ENCODE data around the gene HERC5.

The HERC5 gene

DNA sequence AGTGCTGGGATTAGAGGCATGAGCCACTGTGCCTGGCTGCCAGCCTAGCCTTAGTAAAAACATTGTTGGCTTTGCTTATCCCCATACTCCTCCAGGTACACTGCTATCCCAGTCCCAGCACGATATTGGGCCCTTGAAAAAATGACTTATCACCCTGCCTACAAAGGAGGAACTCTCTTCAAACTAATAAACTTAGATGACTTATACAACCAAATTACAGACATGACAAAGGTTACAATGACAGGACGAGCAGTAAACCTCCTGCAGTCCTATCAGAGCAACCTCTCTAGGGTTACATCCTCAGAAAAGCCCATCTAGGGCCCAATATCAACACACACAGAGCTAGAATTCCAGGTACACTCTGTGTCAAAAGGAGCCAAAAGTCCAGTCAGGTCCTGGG, 5.7 kb upstream of the HERC5 start:
- no peak for DNase-seq (ENCODE audit: extremely low spot score)
- TF ChIP-seq, protein P1, sequence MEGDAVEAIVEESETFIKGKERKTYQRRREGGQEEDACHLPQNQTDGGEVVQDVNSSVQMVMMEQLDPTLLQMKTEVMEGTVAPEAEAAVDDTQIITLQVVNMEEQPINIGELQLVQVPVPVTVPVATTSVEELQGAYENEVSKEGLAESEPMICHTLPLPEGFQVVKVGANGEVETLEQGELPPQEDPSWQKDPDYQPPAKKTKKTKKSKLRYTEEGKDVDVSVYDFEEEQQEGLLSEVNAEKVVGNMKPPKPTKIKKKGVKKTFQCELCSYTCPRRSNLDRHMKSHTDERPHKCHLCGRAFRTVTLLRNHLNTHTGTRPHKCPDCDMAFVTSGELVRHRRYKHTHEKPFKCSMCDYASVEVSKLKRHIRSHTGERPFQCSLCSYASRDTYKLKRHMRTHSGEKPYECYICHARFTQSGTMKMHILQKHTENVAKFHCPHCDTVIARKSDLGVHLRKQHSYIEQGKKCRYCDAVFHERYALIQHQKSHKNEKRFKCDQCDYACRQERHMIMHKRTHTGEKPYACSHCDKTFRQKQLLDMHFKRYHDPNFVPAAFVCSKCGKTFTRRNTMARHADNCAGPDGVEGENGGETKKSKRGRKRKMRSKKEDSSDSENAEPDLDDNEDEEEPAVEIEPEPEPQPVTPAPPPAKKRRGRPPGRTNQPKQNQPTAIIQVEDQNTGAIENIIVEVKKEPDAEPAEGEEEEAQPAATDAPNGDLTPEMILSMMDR (IDR thresholded peaks at IDR 0.05; ENCODE audit: control extremely low read depth, extremely low read depth, low read depth, missing control alignments) = no peak
- ChIA-PET CTCF (interaction anchor here (1.5 kb wide), 1 partner anchor 82 kb away, joined by 4 read pairs; no protein-coding TSS in a partner anchor), POLR2A (interaction anchor here (0.6 kb wide), 1 partner anchor 406 kb away, joined by 7 read pairs; no protein-coding TSS in a partner anchor)

DNA sequence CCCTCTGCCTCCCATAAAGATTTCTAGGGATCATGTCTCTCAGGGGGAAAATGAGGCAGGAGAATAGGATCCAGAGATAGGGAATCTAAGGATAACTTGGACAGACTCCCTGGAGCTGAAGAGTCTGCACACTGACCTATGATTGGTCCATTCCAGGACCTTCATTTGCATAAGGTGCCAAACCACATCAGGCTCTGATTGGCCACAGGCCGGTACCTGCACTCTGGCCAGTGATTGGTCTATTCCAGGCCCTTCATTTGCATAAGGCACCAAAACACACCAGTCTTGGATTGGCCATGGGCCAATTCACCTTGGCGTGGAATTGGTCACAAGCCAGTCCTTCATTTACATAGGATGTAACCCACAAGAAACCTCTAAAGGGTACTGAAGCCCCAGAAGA, 4.0 kb upstream of the HERC5 start:
- TF ChIP-seq, protein P1 (IDR thresholded peaks at IDR 0.05; ENCODE audit: control extremely low read depth, extremely low read depth, low read depth, missing control alignments) = no peak
- CTCF ChIA-PET = interaction anchor here (1.5 kb wide), 1 partner anchor 84 kb away, joined by 4 read pairs; no protein-coding TSS in a partner anchor
- POLR2A ChIA-PET = no interaction called here

DNA sequence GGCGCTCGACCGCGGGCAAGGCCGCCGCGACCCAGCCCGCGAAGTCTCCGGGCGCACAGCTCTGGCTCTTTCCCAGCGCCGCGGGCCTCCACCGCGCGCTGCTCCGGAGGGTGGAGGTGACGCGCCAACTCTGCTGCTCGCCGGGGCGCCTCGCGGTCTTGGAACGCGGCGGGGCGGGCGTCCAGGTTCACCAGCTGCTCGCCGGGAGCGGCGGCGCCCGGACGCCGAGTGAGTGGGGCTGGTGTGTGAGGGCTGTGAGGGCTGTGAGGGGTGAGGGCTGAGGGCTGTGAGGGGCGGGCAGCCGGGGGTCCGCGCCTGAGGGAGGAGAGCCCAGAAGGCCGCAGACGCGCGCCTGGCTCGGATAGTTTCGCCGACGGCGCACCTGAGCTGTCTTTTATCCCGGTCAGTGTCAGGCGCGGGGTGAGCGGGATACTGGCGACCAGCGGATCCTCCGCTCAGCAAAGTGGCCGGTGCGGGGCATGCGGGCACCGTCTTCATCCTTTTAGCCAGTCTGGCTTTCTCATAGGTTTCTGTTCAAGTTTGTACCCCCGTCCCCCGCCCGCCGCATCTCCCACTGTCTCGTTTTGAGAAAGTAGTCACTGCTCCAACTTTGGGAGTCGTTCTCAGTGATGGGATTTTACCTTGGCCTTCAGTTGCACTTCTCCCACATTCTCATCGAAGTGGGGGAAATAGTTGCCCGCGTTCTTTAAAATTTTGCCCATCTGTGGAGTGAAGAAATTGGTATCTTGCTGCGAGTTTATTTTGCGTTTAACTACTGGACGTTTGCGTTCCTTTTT, 586 bp downstream of the HERC5 start:
- ChIA-PET CTCF (interaction anchor here (0.7 to 2.5 kb wide), 16 partner anchors 9 to 180 kb away, joined by 3 to 9 read pairs (median 4); partner anchors contain the start of genes HERC6 and PPM1K), POLR2A (interaction anchor here (1.0 to 1.8 kb wide), 2 partner anchors 79 to 173 kb away, joined by 5 to 6 read pairs; partner anchors contain the start of genes HERC6 and PPM1K)
- TF ChIP-seq, protein P1 (IDR thresholded peaks at IDR 0.05; ENCODE audit: control extremely low read depth, extremely low read depth, low read depth, missing control alignments) = no peak
- DNase-seq (ENCODE audit: extremely low spot score) = peak; percentile 50

More for the DNA sequence above, 4.0 kb upstream of the HERC5 start:
- DNase-seq (ENCODE audit: extremely low spot score) = no peak

DNA sequence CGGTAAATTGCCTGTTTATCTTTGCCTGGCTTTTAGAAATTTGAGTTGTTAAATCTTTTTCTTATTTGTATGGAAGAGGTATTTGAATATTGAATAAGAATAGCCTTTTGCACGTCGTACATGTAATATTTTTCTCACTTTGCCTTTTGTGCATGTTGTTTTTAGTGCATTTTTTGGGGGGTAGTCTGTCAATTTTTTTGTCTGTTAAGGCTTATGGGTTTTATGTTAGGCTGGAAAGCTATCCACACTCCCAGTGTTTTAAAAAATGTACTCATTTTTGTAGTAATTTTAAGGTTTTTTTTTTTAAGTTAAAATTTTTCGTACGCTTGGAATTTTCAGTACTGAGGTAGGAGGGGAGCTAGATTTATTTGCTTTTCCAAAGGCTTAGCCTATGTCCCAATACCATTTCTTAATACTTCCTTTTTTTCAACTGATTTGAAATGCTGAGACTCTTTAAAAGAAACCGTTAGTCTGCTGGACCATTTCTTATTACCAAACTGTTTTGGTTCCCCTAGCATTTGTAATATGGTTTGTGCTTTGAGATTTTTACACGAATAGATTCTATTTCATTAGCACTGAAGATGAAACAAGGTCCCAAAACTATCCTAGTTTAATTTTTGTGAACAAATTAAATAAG, 1.3 kb downstream of the HERC5 start:
- ChIA-PET POLR2A (no interaction called here), CTCF (interaction anchor here (1.3 to 2.5 kb wide), 5 partner anchors 16 to 181 kb away, joined by 3 to 7 read pairs (median 4); partner anchors contain the start of gene PPM1K)
- DNase-seq (ENCODE audit: extremely low spot score) = no peak
- TF ChIP-seq, protein P1 (IDR thresholded peaks at IDR 0.05; ENCODE audit: control extremely low read depth, extremely low read depth, low read depth, missing control alignments) = no peak

DNA sequence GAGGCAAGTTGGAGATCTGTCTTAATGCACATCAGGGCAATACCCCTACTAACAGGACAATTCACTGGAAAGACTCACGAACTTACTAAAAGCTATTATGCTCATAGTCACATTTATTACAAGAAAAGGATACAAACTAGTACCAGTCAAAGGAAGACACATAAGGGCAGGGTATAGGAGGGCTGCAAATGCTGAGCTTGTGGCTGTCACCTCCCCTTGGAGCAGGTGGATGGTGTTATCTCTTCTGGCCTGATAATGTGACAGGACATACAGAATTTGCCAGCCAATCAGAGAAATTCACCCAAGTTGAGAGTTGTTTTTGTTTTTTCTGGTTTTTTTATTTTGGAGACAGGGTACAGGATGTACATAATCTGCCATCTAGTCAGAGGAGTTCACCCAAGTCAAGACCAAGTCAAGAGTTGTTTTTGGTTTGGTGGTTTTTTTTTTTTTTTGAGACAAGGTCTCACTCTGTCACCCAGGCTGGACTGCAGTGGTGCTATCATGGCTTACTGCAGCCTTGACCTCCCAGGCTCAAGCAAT, 8.8 kb downstream of the HERC5 start:
- TF ChIP-seq, protein P1 (IDR thresholded peaks at IDR 0.05; ENCODE audit: control extremely low read depth, extremely low read depth, low read depth, missing control alignments) = no peak
- no peak for DNase-seq (ENCODE audit: extremely low spot score)
- ChIA-PET POLR2A (no interaction called here), CTCF (interaction anchor here (1.1 to 2.4 kb wide), 3 partner anchors 9 to 50 kb away, joined by 3 to 9 read pairs (median 3); partner anchors contain the start of gene HERC5)

DNA sequence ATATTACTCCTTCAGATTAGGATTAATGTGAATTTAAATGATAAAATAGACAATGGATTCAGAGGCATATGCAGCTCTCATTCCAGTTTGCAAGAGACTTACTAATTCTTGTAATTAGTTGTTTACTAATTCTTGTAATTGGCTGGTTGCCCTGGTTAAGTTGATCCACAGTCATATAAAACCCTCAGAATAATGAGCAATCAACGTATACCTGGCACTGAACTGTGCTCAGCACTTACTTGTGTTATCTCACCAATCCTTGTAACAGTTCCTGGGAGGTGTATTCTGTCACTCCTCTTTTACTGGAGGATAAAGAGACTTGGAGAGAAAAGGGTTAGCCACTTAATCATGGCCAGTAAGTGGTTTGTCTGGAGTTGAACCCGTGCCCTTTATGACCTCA, 10.5 kb downstream of the HERC5 start:
- TF ChIP-seq, protein P1 (IDR thresholded peaks at IDR 0.05; ENCODE audit: control extremely low read depth, extremely low read depth, low read depth, missing control alignments) = no peak
- no peak for DNase-seq (ENCODE audit: extremely low spot score)
- POLR2A ChIA-PET = no interaction called here
- CTCF ChIA-PET = interaction anchor here (1.3 to 2.4 kb wide), 2 partner anchors 11 to 48 kb away, joined by 3 to 9 read pairs; partner anchors contain the start of gene HERC5

Measured in GM10248 (cell line).